NCI-H2081 (cell line): Measurements from ENCODE around the gene RHOBTB3.
A peak's percentile ranks its signal among the peaks of the same experiment; 100 is the strongest.

Experiments used
- DNase-seq, 2 experiments: peaks; one replicate each; lab custom pipeline; 2025; lab: John Stamatoyannopoulos, UW

RHOBTB3 gene

GRCh38 chr5:95763941-95764340 lies 32.8 kb downstream of the RHOBTB3 start:
- DNase-seq, result no peak

DNA sequence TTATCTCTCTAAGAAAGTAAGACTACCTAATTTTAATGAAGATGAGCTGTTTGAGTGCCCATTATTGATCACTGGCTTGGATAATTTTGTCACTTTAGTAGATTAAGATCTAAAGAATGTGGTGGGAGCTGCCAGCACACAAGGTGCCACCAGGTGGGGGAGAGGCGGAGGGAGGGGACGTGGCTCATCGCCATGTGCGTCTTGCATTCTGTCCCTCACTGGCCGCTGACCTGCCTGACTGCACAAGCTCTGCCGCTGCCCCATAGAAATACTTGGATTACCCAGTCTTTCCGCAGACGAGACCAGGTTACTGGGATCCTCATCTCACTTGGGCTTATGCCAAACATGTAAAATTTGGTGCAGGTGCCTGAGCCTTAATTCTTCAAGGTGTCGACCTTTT lies 37.6 kb downstream of the RHOBTB3 start:
- DNase-seq, result no peak

DNA sequence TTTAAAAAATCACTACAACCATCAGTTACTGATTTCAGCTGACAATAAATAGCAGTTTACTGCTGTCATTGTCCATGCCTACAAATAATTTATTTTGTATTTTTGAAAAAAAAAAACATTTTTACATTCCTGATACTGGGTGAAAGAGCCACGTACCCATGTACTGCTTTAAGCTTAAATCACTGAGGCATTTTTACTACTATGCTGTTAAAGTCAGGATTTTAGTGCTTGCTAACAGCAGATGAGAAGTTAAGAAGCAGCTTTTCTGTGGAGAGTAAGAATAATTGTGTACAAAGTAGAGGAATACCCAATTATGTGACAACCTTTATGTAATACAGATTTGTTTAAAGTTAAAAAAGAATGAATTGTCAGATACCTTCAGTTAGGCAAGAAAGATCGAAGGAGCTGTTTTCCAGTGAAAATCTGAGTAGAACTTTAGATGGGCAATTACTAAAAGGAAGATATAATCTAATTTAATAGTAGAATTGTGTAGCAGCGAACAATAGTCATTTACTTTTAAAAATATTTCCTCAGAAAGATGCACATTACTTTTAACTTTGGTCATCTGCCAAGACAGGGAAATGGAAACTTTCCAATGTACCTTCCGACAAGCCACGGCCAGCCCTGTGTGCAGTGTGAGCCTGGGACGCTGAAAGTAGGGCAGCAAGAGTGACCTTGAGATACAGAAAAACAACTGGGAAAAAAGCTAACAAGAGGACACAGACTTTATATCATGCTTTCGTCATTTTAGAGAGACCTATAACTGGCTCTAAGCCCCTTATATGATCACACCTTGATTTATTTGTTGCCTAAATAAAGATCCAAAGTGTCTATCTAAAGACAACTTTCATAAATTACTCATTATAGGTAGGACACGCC lies 39.9 kb downstream of the RHOBTB3 start:
- no peak for DNase-seq

GRCh38 chr5:95771892-95772291 lies 40.8 kb downstream of the RHOBTB3 start:
- no peak for DNase-seq

GRCh38 chr5:95773335-95774059 lies 42.4 kb downstream of the RHOBTB3 start:
- DNase-seq, result no peak

DNA sequence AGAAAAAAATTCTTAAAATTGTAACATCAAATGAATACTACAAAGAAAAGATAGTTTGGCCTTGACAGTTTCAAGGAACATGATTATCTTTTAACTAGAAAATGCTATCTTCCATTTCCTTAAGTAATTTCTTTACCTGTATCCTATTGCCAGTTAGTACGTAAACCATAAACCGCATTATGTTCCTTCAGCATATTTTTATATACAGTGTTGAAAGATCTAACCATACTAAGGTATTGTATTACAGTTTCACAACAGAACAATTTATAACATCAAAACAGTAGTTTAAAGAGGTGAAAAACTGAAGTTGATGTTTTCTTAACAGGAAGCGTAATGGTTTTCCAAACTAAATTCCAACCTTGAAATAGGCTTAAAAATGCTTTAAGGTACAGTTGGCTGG lies 46.3 kb downstream of the RHOBTB3 start:
- no peak for DNase-seq

GRCh38 chr5:95778713-95779436 lies 47.7 kb downstream of the RHOBTB3 start:
- DNase-seq, result no peak

DNA sequence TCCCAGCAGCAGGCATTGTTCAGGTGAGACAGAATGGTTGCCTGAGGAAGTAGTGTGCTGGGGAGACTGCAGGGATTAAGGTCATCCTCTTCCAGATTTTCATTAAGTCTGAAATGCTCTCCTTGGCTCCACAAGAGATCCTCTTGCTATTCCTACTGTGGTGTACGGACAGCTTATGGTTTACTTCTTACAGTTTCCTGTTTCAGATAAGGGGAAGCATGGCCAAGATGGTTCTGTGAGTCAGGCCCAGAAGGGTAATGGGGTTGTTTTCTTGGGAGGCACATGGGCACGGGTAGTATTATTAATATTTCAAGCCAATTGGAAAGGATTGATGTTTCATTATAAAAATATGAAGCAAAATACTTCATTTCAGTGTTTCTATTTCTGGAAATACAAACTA lies 48.5 kb downstream of the RHOBTB3 start:
- DNase-seq, result no peak

- DNase-seq, result no peak
Measured at GRCh38 chr5:95780597-95780996, 49.5 kb downstream of the RHOBTB3 start.

DNA sequence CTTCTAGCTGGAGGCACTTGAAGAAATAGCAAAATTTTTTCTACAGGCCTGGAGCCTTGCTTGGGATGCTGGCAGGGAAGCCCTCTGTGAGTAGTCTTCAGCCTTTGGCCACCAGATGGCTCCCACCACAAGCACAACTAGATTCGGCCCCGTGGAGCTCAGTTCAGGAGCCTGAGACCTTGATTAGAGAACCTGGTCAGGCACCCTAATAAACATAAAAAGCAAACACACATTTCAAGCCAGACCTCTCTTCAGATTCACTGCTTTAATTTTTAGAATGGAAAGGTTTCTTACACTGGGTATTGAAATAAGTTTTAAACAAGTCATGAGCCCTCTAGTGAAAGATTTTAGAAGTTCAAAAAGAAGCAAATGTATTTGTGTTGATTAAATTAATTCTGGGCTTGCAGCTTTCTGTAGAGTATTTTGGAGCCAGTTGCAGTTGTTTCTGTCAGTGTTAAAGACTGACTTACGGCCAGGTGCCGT lies 50.0 kb downstream of the RHOBTB3 start:
- peak; percentile 13 to 50 for DNase-seq

DNA sequence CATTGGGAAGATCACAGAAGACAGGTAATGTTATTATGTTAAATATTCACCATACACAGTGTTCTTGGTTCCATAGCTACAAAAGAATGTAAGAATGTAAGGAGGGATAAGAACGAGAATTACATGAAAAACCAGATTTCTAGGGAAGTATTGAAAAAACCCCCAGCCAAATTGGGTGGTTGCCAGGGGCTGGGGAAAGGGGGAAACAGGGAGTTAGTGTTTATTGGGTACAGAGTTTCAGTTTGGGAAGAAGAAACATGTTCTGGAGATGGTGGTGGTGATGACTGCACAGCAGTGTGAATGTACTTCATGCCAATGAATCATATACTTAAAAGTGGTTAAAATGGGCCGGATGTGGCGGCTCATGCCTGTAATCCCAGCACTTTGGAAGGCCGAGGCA lies 51.0 kb downstream of the RHOBTB3 start:
- DNase-seq, result no peak

GRCh38 chr5:95783661-95784060 lies 52.5 kb downstream of the RHOBTB3 start:
- DNase-seq, result no peak

- no peak for DNase-seq
Measured at GRCh38 chr5:95784514-95785302, 53.6 kb downstream of the RHOBTB3 start.

DNA sequence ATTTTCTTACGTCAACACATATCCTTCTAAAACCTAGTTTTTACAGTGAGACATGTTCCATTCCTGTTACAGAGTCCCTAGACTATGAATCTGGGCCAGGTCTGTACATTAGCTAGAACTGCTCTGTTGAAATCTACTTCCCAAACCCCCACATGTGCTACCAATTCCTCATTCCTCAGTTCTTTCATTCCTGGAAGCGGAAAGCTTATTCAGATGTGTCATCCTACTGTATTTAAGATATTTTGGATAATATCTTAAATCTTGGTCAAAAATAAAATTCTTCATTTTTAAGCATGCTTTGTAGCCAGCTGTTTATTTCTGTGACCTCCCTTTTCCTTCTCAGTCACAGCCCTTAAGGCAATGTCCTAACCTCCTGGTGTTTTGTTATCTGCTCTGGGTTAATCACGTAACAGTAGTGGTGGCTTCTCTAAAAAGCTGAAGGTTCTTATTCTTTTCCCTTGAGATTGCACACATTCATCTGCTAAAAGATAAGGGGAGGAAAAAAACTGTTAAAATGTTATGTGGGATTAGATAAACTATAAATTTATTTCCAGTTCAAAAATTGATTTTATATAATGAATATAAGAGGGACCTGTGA lies 55.8 kb downstream of the RHOBTB3 start:
- no peak for DNase-seq

DNA sequence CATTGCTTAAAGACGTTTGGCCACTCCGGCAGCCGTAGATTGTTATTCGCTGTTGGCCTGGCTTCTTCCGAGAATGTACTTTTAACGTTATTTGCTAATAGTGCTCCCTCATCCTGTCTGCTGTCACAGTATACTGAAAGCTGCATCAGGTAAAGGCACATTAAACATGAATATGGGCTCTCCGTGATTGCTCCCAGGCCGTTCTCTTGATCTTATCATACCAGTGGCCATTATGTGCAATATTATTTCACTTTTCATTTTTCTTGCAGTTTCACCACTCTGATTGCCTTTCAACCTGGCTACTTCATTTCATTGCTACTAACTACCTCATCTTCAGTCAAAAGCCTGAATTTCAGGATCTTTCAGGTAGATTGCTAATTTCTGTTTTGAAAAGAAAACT lies 57.4 kb downstream of the RHOBTB3 start:
- no peak for DNase-seq

DNA sequence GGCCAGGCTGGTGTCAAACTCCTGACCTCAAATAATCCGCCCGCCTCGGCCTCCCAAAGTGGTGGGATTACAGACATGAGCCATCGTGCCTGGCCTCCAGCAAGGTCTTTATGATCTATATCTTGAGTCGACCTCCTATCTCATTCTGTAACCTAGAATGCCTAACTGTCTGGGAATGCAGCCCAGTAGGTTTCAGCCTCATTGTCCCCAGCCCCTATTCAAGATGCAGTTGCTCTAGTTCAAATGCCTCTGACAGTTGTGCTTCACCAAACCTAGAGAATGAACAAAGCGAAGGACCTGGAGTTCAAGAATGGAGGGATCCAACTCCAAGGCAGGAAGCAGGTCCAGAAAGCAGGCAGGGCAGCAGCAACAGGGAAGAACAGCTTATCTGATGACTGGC lies 60.6 kb downstream of the RHOBTB3 start:
- no peak for DNase-seq

- DNase-seq, result no peak
Measured at GRCh38 chr5:95794070-95794516, 63.0 kb downstream of the RHOBTB3 start.

DNA sequence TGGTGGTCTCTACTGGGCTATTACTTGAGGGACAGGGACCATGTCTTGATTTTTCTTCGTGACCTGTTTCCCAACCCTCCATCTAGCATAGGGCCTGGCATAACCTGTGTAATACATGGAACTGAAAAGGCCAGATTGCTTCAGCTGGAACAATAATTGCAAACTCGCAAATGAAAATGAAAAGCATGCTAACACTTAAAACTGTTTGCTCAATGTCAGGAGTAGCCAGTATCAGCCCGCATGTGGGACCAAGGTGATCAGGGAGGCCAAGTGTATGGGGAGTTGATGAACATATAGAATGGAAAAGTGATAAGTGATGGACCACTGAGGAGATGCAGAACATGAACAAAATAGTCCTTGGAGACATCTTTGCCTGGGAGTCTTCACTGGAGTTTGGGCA lies 66.2 kb downstream of the RHOBTB3 start:
- DNase-seq, result no peak

DNA sequence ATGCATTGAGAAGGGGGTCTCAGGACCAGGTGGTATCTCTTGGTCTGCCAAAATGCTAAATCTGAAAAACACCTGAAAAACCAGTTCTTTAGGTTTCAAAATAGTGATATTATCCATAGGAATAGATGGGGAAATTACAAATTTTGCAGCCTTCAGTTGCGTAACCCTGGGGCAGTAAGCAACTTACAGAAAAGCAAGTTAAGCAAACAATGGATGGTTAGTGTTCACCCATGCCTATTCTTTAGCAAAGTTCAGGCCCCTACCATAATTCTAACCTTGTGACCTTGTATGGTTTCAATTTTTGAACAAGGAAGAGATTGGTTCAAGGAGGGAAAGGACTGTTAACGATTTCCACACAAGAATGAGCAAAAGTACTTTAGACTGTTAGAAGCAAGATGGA lies 66.9 kb downstream of the RHOBTB3 start:
- no peak for DNase-seq

DNA sequence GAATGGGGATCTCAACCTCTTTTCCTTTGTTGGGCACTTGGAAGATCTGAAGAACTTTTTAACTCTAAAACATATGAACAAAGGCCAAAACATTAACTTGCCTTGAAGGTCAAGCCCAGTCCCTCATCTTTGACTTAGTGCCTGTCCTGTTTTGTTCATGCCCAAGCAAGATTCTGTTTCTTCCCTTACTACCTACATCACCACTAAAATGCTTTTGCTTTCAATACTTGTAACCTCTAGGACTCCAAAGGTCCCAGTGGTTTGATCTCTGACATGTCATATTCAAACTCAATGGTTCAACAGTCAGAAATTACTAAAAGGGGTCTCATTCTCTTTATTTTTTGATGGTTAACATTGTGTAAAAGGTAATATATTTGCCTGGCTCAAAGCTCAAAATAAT lies 67.4 kb downstream of the RHOBTB3 start:
- no peak for DNase-seq

GRCh38 chr5:95799191-95799835 lies 68.2 kb downstream of the RHOBTB3 start:
- no peak for DNase-seq
